ENCODE results near the gene SPATA9. TPM values are rescaled to one million over a fixed set of nuclear protein-coding genes. Genes with fewer than 3 reads are reported as not detected.
A peak's percentile ranks its signal among the peaks of the same experiment; 100 is the strongest.
"Not testable (repeated sequence)": the region's sequence is repeated elsewhere in the genome, so short reads cannot be mapped to it uniquely, and the experiment has no call there.

The SPATA9 gene
- total RNA-seq, 1 donor from 2014 or later: not detected

- intact Hi-C loops (cut with DNase I): no loop called here
These were observed 27.3 kb upstream of the SPATA9 start for GRCh38 chr5:95709967-95710650.

GRCh38 chr5:95708876-95709275, 26.1 kb upstream of the SPATA9 start:
- Histone ChIP-seq H3K4me3 (no peak overlapping the region), H3K27ac (no peak overlapping the region), H3K36me3 (no peaks in the 10 kb centered on the region), H3K27me3 (ENCODE audit: low read depth) (no peaks in the 10 kb centered on the region), H3K4me1 (no peaks in the 10 kb centered on the region), H3K9me3 (no peaks in the 10 kb centered on the region)
- intact Hi-C loops (cut with DNase I): no loop called here
- ATAC-seq: no peak
- DNase-seq: no peak
- TF ChIP-seq CTCF (IDR thresholded peaks at IDR 0.05): no peak

More at GRCh38 chr5:95709967-95710650, 27.3 kb upstream of the SPATA9 start:
- Histone ChIP-seq H3K9me3 (no peaks in the 10 kb centered on the region), H3K36me3 (no peaks in the 10 kb centered on the region), H3K4me1 (no peaks in the 10 kb centered on the region), H3K27ac (no peak overlapping the region), H3K27me3 (ENCODE audit: low read depth) (no peaks in the 10 kb centered on the region), H3K4me3 (peak overlapping the region; percentile 3)
- ATAC-seq: no peak
- no peak for DNase-seq
- no peak for TF ChIP-seq CTCF (IDR thresholded peaks at IDR 0.05)

GRCh38 chr5:95707534-95708188, 24.9 kb upstream of the SPATA9 start:
- DNase-seq; H3K9me3 ChIP-seq; H3K27ac ChIP-seq; H3K27me3 ChIP-seq (ENCODE audit: low read depth); ATAC-seq; H3K4me1 ChIP-seq; H3K36me3 ChIP-seq; intact Hi-C loops (cut with DNase I); H3K4me3 ChIP-seq: not testable (repeated sequence)

GRCh38 chr5:95707055-95707454, 24.3 kb upstream of the SPATA9 start:
- Histone ChIP-seq H3K27me3 (ENCODE audit: low read depth) (no peaks in the 10 kb centered on the region), H3K36me3 (no peaks in the 10 kb centered on the region), H3K27ac (no peak overlapping the region), H3K4me3 (no peak overlapping the region), H3K4me1 (no peaks in the 10 kb centered on the region), H3K9me3 (no peaks in the 10 kb centered on the region)
- ATAC-seq: no peak
- TF ChIP-seq CTCF (IDR thresholded peaks at IDR 0.05): no peak
- intact Hi-C loops (cut with DNase I): no loop called here
- DNase-seq: no peak

GRCh38 chr5:95706196-95706595, 23.4 kb upstream of the SPATA9 start:
- intact Hi-C loops (cut with DNase I); ATAC-seq; H3K27ac ChIP-seq; H3K36me3 ChIP-seq; H3K9me3 ChIP-seq; DNase-seq; H3K4me3 ChIP-seq; H3K27me3 ChIP-seq (ENCODE audit: low read depth); H3K4me1 ChIP-seq: not testable (repeated sequence)

GRCh38 chr5:95704150-95704549, 21.4 kb upstream of the SPATA9 start:
- Histone ChIP-seq H3K4me1 (no peaks in the 10 kb centered on the region), H3K27me3 (ENCODE audit: low read depth) (no peaks in the 10 kb centered on the region), H3K4me3 (no peak overlapping the region), H3K27ac (no peak overlapping the region), H3K9me3 (no peaks in the 10 kb centered on the region), H3K36me3 (no peaks in the 10 kb centered on the region)
- no peak for ATAC-seq
- intact Hi-C loops (cut with DNase I): no loop called here
- no peak for DNase-seq
- TF ChIP-seq CTCF (IDR thresholded peaks at IDR 0.05): no peak
